NOMO-1 treated with DMSO at 0.1 percent for 48 hours (cell line): ENCODE results near the gene SLC22A2.

Experiments
- DNase-seq: peaks from one replicate; lab custom pipeline; 2025; ENCODE audit not compliant: unreplicated experiment; lab: John Stamatoyannopoulos, UW

SLC22A2 gene

DNA sequence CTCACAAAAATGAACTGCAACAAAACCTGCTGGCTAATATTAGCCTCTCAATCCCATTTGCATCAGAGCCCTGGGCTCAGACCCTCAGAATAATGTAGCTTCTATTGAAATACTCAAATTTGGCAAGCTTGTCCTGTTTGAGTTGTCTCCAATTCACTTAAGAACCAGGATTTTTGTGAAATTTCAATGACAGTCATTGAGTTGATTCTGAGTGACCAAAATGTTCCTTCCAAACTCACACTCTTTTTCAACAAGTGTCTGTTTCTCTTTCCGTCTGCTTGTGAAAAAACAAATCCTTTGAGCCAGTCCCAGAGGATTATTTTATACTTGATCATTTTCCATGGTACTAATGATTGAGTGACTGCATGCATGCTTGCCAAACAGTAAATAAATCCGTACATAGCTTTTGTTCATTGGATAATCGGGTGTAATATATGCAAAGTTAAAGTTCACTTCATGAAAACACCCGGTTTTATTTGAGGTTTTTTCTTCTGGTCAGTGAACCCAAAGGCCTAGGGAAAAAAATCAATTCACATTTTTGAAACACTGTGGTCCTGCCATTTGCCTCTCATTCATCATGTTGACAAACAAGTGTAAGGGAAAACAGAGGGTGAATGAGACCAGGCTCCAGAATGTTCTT, 16.4 kb upstream of the SLC22A2 start:
- DNase-seq, result no peak

DNA sequence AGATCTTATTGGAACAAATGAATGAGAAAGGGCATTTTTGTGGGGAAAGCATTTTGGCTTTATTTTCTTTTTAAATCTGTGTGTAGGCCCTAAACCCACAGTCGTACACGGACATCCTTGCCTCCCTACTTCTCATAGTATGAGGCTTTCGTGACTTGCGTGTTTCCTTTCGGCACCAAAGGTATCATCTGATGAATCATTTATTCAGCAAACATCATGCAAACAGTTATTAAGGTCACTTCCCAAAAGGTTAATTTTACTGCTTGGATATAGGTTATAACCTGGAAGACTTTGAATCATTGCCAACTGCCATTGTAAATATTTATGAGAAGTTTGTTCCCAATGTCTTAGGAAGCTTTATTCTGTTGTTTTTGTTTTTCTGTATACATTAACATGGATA, 15.1 kb upstream of the SLC22A2 start:
- no peak for DNase-seq

DNA sequence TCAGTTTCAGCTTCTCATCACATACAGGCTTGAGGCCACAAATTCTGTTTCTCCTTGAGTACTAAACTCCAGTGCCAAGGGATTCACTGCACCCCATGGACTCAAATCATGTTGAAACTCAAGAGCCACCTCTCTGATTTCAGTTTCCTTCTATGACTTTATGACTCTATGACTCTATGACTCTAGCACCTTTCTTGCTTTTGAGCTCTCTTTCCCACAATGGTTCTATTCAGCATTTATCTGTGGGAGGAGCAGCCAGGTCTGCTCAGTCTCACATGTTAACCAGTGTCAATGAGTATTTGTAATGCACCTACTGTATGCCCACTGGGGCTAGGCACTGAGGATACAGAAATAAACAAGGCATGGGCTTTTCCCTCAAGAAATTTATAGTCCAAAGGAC, 14.6 kb upstream of the SLC22A2 start:
- no peak for DNase-seq

DNA sequence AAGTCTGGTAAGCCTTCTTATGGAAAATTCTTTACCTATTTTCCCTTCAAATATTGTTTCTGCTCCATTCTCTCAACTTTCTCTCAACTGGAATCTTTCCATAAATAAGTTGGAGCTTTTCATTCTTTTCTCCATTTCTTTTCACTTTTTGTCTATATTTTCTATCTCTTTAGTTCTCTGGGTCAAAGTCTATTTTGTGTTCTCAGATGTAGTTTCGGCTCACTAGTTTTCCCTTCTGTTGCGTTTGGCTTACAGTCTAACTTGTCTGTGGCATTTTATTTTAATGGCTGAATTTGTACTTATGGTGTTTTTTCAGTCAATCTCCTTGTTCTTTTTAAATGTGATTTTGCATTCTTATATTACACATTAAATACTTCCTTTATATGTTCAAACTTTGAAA, 14.1 kb upstream of the SLC22A2 start:
- DNase-seq, result no peak

DNA sequence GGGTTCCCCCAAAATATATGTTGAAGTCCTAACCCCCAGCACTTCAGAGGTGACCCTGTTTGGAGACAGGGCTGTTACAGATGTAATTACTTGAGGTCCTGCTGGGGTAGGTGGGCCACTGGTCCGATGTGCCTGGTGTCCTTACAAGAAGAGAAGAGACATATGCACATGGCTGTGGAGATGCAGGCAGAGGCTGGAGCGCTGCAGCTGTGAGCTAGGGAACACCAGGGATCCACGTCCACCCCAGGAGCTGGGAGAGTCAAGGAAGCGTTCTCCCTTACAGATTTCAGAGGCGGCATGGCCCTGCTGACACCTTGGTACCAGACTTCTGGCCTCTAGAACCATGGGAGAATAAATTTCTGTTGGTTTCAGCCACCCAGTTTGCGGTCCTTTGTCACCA, 11.7 kb upstream of the SLC22A2 start:
- no peak for DNase-seq

DNA sequence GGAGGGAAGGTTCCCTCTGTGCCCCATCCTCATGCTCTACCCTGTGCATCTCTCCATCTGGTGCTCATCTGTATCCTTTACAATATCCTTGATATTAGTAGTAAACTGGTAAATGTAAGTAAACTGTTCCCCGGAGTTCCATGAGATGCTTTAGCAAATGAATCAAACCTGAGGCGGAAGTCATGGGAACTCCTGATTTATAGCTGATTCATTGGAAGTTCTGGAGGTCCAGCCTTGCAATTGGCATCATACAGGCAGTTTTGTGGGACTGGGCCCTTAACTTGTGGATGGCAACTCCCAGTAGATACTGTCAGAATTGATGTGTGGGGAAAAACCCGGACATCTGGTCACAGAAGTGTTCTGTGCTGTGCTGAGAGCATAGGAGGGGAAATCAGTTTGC, 11.2 kb upstream of the SLC22A2 start:
- no peak for DNase-seq

DNA sequence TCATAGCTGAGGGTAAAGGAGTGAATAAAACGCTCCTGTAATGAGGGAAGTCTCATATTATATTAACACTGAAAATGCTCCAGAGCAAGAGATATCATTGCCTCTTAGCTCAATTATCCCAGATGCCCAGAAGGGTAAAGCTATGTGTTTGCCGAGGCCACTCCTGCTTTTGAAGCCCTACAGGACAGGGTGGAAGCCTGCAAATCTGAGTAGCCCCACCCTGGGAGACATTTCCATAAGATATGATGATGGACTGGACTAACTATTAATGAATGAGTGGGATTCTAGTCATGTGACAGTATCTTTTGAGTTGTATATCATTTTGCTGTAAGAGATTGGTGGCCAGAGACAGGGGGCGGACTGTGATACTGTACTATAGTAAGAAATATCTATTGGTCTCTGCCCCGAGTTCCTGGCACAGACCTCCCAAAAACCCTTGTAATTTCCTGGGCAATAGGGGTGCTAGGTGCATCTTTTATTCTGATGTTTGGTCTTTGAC, 10.5 kb upstream of the SLC22A2 start:
- no peak for DNase-seq

DNA sequence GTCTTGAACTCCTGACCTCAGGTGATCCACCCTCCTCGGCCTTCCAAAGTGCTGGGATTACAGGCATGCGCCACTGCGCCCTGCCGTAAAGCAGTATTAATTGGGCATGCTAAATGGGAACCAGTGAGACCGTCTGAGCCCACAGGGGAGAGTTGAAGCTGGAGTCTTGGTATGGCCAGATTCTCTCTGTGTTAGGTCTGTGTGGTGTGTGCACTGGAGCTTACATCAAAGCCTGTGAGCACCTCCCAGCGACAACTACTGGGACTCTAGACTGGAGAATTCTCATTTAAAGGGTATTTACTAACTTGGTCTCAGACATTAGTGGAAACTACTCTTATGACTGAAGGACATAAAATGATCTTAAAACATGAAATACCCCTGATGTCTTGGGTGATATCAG, 8.5 kb upstream of the SLC22A2 start:
- DNase-seq, result no peak

DNA sequence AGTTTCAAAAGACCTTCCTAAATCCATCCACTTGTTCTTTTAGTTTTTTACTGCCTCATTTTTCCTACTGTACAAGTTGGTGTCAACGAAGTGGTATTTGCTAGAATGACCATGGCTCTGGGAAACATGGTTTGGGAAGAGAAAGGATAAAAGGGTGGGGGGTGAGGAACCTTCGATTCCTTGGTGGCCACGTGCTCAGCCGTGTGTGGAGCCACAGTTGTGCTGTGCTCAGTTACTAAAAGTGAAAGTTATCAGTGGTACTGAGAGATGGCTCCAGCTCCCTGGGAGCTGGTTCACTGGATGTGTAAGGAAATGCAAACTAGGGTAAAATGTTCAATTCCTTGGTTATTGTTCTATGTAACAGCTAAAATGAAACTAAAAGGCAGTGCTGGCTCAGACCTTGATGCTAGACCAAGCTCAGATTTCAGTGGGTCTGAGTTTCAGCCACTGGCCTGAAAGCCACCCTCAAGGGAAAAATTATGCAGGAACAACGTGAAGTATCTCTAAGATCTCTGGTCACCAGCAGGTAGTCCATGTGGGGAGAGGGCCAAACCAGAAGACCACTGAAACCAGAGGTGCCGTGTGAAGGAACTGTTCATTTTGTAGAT, 7.4 kb upstream of the SLC22A2 start:
- DNase-seq, result no peak

DNA sequence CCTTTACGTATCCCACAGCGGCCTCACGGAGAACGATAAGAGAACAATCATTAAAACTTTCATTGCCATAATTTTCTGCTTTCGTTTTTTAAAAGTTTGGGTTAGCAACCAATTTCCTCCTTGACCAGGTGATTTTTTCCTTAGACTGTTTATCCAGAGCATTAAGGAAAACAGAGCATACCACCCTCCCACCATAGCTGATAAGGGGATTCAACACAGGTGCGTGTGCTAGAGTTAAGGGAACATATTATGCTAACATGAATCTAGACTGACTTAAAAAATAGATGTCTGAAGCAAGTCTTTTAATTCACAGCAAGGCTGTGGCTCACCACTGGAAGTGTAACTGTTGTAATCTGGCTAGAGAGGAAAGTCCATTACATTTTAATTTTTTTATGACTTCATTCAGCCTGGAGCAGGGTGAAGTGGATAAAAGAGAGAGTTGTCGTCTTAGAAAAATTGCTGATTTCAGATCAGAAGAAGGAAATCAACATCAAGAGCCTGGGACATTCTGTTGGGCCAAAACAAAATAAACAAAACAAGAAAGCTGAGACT, 5.5 kb upstream of the SLC22A2 start:
- DNase-seq, result no peak

DNA sequence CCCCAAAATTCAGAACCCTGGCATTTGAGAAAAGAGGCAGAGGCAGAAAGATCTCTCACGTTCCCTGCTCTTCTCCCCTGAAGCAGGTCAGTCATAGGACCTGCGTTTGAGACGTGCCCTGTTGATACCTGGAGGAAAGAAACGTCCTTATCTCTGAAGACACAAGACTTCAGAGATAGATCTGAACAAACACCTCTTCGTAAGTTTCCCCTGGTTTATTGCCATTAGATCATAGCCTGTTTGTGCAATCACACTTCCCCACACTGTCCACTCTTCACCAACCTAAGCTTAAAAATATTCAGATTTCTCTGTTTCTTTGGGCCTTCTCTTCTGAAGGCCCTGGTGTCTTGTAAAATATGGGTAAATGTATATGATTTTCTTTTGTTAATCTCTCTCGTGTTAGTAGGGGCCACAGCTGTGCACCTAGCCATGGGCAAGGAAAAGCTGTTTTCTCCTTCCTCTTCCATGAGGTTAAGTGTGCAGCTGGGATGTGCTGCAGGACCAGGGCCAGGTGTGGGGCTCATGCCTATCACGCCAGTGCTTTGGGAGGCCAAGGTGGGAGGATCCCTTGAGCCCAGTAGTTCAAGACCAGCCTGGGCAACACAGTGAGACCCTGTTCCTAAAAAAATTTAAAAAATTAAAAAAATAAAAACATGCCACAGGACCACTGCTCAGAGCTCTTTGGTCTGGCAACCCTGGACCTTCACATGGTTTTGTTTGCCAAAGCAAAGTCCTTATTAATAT, 4.7 kb upstream of the SLC22A2 start:
- DNase-seq, result no peak

DNA sequence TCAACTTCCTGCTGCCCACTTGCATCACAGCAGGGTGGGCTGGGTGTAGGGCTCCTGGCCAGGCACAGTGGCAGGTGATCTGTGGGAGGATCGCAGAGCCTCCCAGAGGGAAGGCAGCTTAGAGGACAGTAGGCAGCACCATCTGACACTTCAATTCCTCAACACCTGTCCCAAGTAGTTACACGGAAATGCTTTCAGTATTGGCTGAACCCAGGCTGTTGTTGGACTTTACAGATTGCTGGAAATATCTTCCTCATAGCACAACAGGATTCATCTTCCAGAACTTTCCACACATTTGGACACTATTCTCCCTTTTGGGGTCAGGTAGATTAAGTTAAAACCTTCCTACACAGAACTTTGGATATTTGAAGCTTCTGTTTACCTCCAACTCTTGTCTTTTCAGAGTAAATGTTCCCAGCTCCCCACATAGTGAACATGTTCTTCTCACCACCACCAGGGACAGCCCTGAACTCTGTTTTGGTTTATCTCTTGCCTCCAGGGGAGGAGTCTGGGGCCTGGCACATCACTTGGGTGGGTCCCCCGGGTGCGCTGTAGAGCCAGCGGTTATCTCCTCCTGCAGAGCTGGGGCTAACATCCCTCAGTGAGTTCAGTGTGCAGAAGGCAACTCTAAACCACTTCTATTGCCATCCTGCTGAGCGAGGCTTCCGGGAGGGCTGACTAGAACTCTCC, 3.5 kb upstream of the SLC22A2 start:
- DNase-seq, result no peak

DNA sequence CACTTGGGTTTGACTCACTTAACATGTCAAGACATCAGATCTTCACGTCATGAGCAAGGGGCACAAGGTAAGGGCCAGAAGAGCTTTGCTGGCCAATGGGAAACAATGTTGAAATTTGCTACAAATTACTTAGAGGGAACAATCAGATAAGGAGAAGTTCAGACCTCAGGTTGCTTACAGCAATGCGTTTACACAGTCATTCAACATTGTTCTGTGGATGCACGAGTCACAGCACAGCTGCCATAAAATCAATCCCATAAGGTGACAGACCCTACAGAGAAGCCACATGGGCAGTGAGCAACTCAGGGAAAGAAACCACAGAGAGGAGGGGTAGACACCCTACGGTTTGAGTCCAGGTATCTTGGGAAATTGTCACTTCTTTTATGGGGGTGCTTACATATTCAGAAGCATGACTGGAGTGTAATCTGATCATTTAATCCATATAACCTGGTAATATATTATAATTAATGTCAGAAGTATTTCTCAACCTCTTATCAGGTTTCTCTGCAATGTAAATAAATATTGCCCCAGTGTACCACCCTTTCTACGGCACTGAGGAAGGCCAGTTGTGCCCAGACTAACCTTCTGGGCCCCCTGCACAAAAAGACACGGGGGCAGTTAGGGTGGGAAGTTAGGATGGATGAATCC, 2.3 kb upstream of the SLC22A2 start:
- no peak for DNase-seq

DNA sequence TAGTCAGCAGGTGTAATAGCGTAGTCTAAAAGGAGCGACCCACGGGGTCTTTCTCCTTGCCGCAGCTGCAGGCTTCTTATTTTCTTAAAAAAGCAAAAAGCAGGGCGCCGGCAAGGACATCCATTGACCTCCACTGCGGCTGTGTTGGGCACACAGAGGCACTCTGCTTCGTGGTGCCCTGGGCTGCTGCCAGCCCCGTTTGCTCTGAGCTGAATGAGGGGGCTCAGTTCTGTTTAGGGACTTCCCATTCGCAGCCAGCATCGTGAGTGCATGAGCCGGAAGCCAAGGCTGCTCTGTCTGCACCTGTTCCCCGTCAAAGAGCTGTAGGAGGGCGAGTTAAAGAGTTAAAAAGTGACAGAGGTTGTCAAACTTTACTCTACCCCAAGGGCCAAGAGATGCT, 1.7 kb upstream of the SLC22A2 start:
- no peak for DNase-seq

DNA sequence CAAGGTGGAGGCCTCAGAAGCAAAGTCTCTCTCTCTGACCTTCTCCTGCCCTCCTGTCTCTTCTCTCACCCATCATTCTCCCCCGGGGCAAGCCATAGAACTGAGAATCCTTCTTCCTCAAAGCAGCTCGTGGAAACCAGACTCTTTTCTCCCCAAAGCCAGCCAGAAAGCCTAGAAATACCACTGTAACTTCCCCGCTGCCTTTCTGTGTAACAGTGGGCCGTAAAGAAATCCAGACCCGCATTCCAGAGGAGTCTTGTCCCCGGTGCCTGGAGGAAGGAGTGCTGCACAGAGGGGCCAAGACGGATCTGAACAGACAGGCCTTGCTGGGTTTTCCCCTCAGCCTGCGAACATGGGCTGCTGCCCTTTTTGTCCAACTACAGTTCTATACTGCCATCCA, 977 bp upstream of the SLC22A2 start:
- no peak for DNase-seq

DNA sequence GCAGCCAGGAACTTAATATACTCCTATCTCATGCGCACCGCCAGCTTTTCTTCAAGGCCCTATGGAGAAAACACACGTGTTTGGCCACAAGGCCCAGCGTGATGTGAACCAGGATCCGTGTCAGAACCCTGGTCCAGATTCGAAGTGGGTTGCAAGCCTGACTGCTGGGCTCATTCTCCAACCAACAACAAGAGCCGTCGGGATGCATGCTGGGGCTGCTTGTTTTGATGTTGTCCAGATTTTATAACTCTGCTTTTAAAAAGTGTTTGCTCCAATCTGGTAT, 463 bp upstream of the SLC22A2 start:
- no peak for DNase-seq

DNA sequence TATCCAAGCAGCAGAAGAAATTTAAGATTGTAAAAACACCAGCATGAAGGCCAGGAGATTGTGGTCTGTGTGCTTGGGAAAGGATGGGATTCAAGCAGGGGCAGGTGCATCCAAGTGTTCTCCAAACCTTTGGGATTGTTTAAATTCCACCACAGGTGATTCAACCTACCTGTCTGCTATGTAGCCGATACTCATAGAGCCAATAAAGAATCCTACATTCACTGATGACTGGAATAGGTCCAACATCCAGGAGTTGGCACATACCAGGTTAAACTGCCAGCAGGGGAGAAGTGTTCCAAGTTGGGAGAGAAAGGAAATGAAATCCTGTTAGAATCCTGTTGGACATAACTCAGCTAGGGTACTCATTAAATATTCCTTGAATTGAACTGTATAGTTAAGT, 2.2 kb downstream of the SLC22A2 start:
- DNase-seq, result no peak

DNA sequence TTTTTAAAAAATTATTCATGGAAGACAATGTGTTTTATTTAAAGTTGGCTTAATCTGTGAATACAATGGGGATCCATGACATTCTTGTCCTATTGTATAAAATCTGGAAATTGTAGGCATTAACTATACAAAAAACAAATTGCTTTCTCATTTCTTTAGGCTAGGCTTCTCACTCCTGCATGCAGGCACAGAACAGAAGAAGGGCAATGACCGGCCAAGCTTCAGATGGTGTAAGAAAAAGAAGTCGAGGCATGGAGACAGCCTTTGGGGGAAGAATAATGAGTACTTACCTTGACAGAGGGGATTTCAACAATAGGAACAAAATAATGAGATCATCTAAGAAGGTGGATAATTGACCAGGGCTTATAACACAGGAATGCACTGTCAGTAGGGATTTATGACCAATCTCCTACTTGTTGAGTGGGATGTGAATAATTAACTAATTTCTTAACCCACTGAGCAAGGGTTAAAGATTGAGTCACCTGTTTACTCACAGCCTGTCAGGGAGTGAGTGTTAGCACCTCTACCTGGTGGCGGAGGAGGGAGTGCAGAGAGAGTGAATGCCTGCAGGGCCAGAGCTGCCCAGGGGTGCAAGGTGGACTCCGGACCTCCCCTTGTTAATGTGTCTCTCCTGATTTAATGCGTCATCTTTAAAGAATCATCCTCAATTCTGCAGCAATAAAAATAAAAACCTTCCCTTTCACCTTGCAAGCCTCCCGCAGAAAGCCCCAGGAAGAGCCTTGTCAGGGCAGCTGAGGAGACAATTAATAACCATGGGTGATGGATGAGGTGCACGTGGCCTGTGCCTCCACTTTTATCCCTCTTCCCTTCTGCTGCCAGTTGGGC, 3.9 kb downstream of the SLC22A2 start:
- no peak for DNase-seq

DNA sequence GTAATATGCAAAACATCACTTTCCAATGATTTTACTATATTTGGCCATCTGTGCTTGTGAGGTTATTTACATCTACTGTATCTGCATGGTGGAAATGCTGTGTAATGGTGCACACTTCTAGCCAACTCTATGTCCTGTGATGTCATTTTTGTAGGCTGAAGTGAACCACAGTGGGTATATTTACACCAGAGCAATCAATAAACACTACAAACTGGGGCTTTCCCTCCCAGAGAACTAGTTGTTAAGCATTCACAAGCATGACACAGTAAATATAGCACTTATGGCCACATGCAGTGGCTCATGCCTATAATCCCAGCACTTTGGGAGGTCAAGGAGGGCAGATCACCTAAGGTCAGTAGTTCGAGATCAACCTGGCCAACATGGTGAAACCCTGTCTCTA, 4.9 kb downstream of the SLC22A2 start:
- DNase-seq, result no peak

DNA sequence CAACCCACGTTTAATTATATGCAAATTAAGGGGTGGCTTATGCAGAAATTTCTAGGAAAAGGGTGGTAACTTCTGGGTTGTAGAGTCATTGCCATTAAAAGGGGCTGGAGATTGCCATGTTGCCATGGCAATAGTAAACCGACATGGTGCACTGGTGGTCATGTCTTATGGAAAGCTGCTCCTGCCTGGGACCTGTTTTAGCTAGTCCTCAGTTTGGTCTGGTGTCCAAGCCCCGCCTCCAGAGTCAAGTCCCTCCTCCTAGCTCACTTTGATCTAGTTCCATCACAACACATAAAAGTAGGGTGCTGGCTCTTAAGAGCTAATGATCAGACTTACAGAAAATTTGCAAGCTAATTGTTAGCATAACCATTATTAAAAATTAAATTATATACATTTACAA, 5.3 kb downstream of the SLC22A2 start:
- DNase-seq, result no peak
